KMS-11 (cell line): Measurements from ENCODE around the gene TICAM2.

Source experiments
- H2AFZ ChIP-seq: fragments of 200-600 bp; sonication (generic); 2 replicates; pipeline ENCODE4 v1.6.1; 2016; ENCODE audit warnings: antibody characterized with exemption, mixed run types, low read depth
- H3K27ac ChIP-seq: fragments of 200-600 bp; sonication (generic); 2 replicates; pipeline ENCODE4 v1.6.1; 2016; ENCODE audit warnings: mild to moderate bottlenecking, mixed run types
- H3K27me3 ChIP-seq: fragments of 200-600 bp; sonication (generic); 2 replicates; pipeline ENCODE4 v1.6.1; 2017; ENCODE audit warnings: mild to moderate bottlenecking, low read depth, mixed run types, moderate library complexity; ENCODE audit not compliant: insufficient read depth
- H3K36me3 ChIP-seq: fragments of 200-600 bp; sonication (generic); 2 replicates; pipeline ENCODE4 v1.6.1; 2017; ENCODE audit warnings: mild to moderate bottlenecking, mixed run types; ENCODE audit not compliant: insufficient read depth
- H3K4me1 ChIP-seq: fragments of 200-600 bp; sonication (generic); 2 replicates; pipeline ENCODE4 v1.6.1; 2016; ENCODE audit warnings: mild to moderate bottlenecking, low read depth, mixed run types; ENCODE audit not compliant: poor library complexity, severe bottlenecking
- H3K4me2 ChIP-seq: fragments of 200-600 bp; sonication (generic); 2 replicates; pipeline ENCODE4 v1.7.0; 2016; ENCODE audit warnings: mild to moderate bottlenecking, mixed run types
- H3K4me3 ChIP-seq: fragments of 200-600 bp; sonication (generic); IDR thresholded peaks from 2 replicates; pipeline ENCODE4 v1.6.1; 2017; ENCODE audit warnings: low read depth, low read length, mixed read lengths; ENCODE audit not compliant: insufficient read depth
- H3K79me2 ChIP-seq: fragments of 200-600 bp; sonication (generic); 2 replicates; pipeline ENCODE4 v1.6.1; 2016; ENCODE audit warnings: low read depth, mixed run types; ENCODE audit not compliant: insufficient read depth
- H3K9ac ChIP-seq: fragments of 200-600 bp; sonication (generic); 2 replicates; pipeline ENCODE4 v1.6.1; 2016; ENCODE audit warnings: mild to moderate bottlenecking, mixed run types
- H4K20me1 ChIP-seq: fragments of 200-600 bp; sonication (generic); 2 replicates; pipeline ENCODE4 v1.6.1; 2016; ENCODE audit warnings: mild to moderate bottlenecking, mixed run types; ENCODE audit not compliant: insufficient read depth
- CTCF ChIP-seq: fragments of 200-600 bp; sonication (generic); conservative IDR thresholded peaks from 2 replicates; pipeline ENCODE4 v1.6.1; 2017; ENCODE audit warnings: low read depth, mild to moderate bottlenecking, antibody characterized with exemption, low read length, moderate library complexity, mixed read lengths

Gene TICAM2

DNA sequence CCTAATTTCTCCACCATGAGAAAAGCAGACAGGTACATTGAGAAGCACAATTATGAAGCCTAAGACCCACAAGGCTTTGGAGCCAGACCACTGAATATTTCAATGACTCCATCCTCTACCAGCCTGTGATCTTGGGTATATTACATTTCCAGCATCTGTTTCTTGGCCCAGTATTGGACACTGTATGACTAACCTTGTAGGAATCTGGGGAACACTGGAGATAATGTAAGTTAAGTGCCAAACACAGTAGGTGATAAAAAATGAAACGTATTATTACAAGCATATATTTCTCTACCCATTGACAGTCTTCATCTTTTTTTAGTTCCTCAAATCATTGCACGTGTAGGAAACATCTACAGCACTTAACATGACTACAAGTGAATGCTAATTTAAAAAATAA lies 29.1 kb downstream of the TICAM2 start:
- H2AFZ ChIP-seq = no peak overlapping the region
- H3K36me3 ChIP-seq = no peaks in the 10 kb centered on the region
- no peak overlapping the region for H3K4me2 ChIP-seq
- TF ChIP-seq CTCF = no peak
- H3K4me3 ChIP-seq = no peak overlapping the region
- no peaks in the 10 kb centered on the region for H3K27me3 ChIP-seq
- no peak overlapping the region for H3K27ac ChIP-seq
- no peaks in the 10 kb centered on the region for H3K79me2 ChIP-seq
- peaks cover 4% of the 10 kb centered on the region for H3K4me1 ChIP-seq
- no peak overlapping the region for H3K9ac ChIP-seq
- no peaks in the 10 kb centered on the region for H4K20me1 ChIP-seq

- TF ChIP-seq CTCF = no peak
- Histone ChIP-seq H3K79me2 (no peaks in the 10 kb centered on the region), H3K4me3 (no peak overlapping the region), H3K4me1 (peaks cover 4% of the 10 kb centered on the region), H3K4me2 (no peak overlapping the region), H3K9ac (no peak overlapping the region), H3K27me3 (no peaks in the 10 kb centered on the region), H3K27ac (no peak overlapping the region), H4K20me1 (no peaks in the 10 kb centered on the region), H3K36me3 (no peaks in the 10 kb centered on the region), H2AFZ (no peak overlapping the region)
Observed at GRCh38 chr5:115571441-115571878, 30.8 kb downstream of the TICAM2 start.

DNA sequence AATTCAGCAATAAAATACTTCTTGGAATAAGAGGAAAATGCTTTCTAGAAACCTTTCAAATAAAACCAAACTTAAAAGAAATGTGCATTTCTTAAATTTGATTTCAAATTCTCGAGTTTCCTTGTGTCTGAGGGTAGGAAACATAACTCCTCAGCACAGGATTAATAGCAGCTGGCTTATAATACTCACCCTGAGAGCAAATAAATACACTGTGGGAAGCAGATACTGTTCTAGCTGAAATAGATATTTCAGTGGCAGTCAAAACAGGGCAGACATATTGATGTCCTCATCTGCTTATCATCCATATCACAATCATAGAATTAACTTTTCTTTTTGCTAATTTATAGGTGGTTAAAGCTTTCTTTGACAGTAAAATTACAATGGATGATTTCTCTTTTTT lies 33.6 kb downstream of the TICAM2 start:
- H2AFZ ChIP-seq = no peak overlapping the region
- H3K79me2 ChIP-seq = no peaks in the 10 kb centered on the region
- TF ChIP-seq CTCF = no peak
- no peak overlapping the region for H3K27ac ChIP-seq
- no peaks in the 10 kb centered on the region for H3K4me1 ChIP-seq
- no peaks in the 10 kb centered on the region for H3K36me3 ChIP-seq
- no peaks in the 10 kb centered on the region for H3K27me3 ChIP-seq
- no peaks in the 10 kb centered on the region for H4K20me1 ChIP-seq
- H3K4me2 ChIP-seq = no peak overlapping the region
- H3K9ac ChIP-seq = no peak overlapping the region
- no peak overlapping the region for H3K4me3 ChIP-seq

- no peaks in the 10 kb centered on the region for H3K27me3 ChIP-seq
Observed at GRCh38 chr5:115565233-115565632, 37.0 kb downstream of the TICAM2 start.

More at GRCh38 chr5:115565233-115565632, 37.0 kb downstream of the TICAM2 start:
- H3K4me3 ChIP-seq = no peak overlapping the region
- H3K36me3 ChIP-seq = no peaks in the 10 kb centered on the region
- no peak overlapping the region for H3K4me2 ChIP-seq
- H3K79me2 ChIP-seq = no peaks in the 10 kb centered on the region
- H3K4me1 ChIP-seq = no peaks in the 10 kb centered on the region
- H2AFZ ChIP-seq = no peak overlapping the region
- H4K20me1 ChIP-seq = no peaks in the 10 kb centered on the region
- TF ChIP-seq CTCF = no peak
- no peak overlapping the region for H3K9ac ChIP-seq
- H3K27ac ChIP-seq = no peak overlapping the region
